ENCODE measurements around the gene CALCB.

CALCB gene

GRCh38 chr11:15119352-15119751 is 46.0 kb downstream of the CALCB start:
- no peak for DNase-seq

GRCh38 chr11:15119826-15120225 is 46.4 kb downstream of the CALCB start:
- no peak for DNase-seq

- DNase-seq, result no peak
These were observed 50.5 kb downstream of the CALCB start for GRCh38 chr11:15123849-15124248.

GRCh38 chr11:15124528-15124927 is 51.1 kb downstream of the CALCB start:
- DNase-seq, result no peak

GRCh38 chr11:15127341-15127740 is 53.9 kb downstream of the CALCB start:
- no peak for DNase-seq
